Measurements from ENCODE around the gene AFF3.

Gene AFF3

GRCh38 chr2:100040906-100041305 lies 101.5 kb downstream of the AFF3 start:
- Histone ChIP-seq H3K27ac (ENCODE audit: low read depth, low read length) (no peak overlapping the region), H3K9me3 (ENCODE audit: control insufficient read depth in 5 of 5, low read length in 5 of 5) (no peaks in the 10 kb centered on the region), H3K4me1 (ENCODE audit: control insufficient read depth in 5 of 5, insufficient read depth in 5 of 5, low read length in 5 of 5) (peaks cover 0 to 13% (median 0%) of the 10 kb centered on the region in 5 donors), H3K27me3 (ENCODE audit: control insufficient read depth in 5 of 5, insufficient read depth in 4 of 5, low read length in 5 of 5) (no peaks in the 10 kb centered on the region), H3K9ac (ENCODE audit: low read length in 5 of 5) (no peak overlapping the region), H3K36me3 (ENCODE audit: control insufficient read depth in 5 of 5, insufficient read depth in 5 of 5, low read length in 5 of 5) (no peaks in the 10 kb centered on the region), H3K4me3 (ENCODE audit: low read depth in 1 of 5, low read length in 5 of 5) (no peak overlapping the region)

GRCh38 chr2:100039291-100039980 lies 103.0 kb downstream of the AFF3 start:
- no peak overlapping the region for H3K9ac ChIP-seq (ENCODE audit: low read length in 5 of 5)
- H3K4me1 ChIP-seq (ENCODE audit: control insufficient read depth in 5 of 5, insufficient read depth in 5 of 5, low read length in 5 of 5): peaks cover 0 to 13% (median 0%) of the 10 kb centered on the region in 5 donors
- H3K36me3 ChIP-seq (ENCODE audit: control insufficient read depth in 5 of 5, insufficient read depth in 5 of 5, low read length in 5 of 5): no peaks in the 10 kb centered on the region
- H3K9me3 ChIP-seq (ENCODE audit: control insufficient read depth in 5 of 5, low read length in 5 of 5): no peaks in the 10 kb centered on the region
- H3K27ac ChIP-seq (ENCODE audit: low read depth, low read length): no peak overlapping the region
- no peaks in the 10 kb centered on the region for H3K27me3 ChIP-seq (ENCODE audit: control insufficient read depth in 5 of 5, insufficient read depth in 4 of 5, low read length in 5 of 5)
- no peak overlapping the region for H3K4me3 ChIP-seq (ENCODE audit: low read depth in 1 of 5, low read length in 5 of 5)

GRCh38 chr2:100038011-100038410 lies 104.4 kb downstream of the AFF3 start:
- Histone ChIP-seq H3K4me1 (ENCODE audit: control insufficient read depth in 5 of 5, insufficient read depth in 5 of 5, low read length in 5 of 5) (peaks cover 0 to 10% (median 0%) of the 10 kb centered on the region in 5 donors), H3K36me3 (ENCODE audit: control insufficient read depth in 5 of 5, insufficient read depth in 5 of 5, low read length in 5 of 5) (no peaks in the 10 kb centered on the region), H3K27ac (ENCODE audit: low read depth, low read length) (no peak overlapping the region), H3K9ac (ENCODE audit: low read length in 5 of 5) (no peak overlapping the region), H3K27me3 (ENCODE audit: control insufficient read depth in 5 of 5, insufficient read depth in 4 of 5, low read length in 5 of 5) (no peaks in the 10 kb centered on the region), H3K9me3 (ENCODE audit: control insufficient read depth in 5 of 5, low read length in 5 of 5) (no peaks in the 10 kb centered on the region), H3K4me3 (ENCODE audit: low read depth in 1 of 5, low read length in 5 of 5) (no peak overlapping the region)

- no peak overlapping the region for H3K4me3 ChIP-seq (ENCODE audit: low read depth in 1 of 5, low read length in 5 of 5)
- H3K9ac ChIP-seq (ENCODE audit: low read length in 5 of 5): no peak overlapping the region
- H3K4me1 ChIP-seq (ENCODE audit: control insufficient read depth in 5 of 5, insufficient read depth in 5 of 5, low read length in 5 of 5): no peaks in the 10 kb centered on the region
- H3K27ac ChIP-seq (ENCODE audit: low read depth, low read length): no peak overlapping the region
- no peaks in the 10 kb centered on the region for H3K36me3 ChIP-seq (ENCODE audit: control insufficient read depth in 5 of 5, insufficient read depth in 5 of 5, low read length in 5 of 5)
- H3K9me3 ChIP-seq (ENCODE audit: control insufficient read depth in 5 of 5, low read length in 5 of 5): no peaks in the 10 kb centered on the region
- no peaks in the 10 kb centered on the region for H3K27me3 ChIP-seq (ENCODE audit: control insufficient read depth in 5 of 5, insufficient read depth in 4 of 5, low read length in 5 of 5)
Observed at GRCh38 chr2:100036793-100037192, 105.6 kb downstream of the AFF3 start.

GRCh38 chr2:100036026-100036425 lies 106.4 kb downstream of the AFF3 start:
- H3K36me3 ChIP-seq (ENCODE audit: control insufficient read depth in 5 of 5, insufficient read depth in 5 of 5, low read length in 5 of 5): no peaks in the 10 kb centered on the region
- no peaks in the 10 kb centered on the region for H3K27me3 ChIP-seq (ENCODE audit: control insufficient read depth in 5 of 5, insufficient read depth in 4 of 5, low read length in 5 of 5)
- no peak overlapping the region for H3K4me3 ChIP-seq (ENCODE audit: low read depth in 1 of 5, low read length in 5 of 5)
- no peaks in the 10 kb centered on the region for H3K4me1 ChIP-seq (ENCODE audit: control insufficient read depth in 5 of 5, insufficient read depth in 5 of 5, low read length in 5 of 5)
- H3K9ac ChIP-seq (ENCODE audit: low read length in 5 of 5): no peak overlapping the region
- H3K27ac ChIP-seq (ENCODE audit: low read depth, low read length): no peak overlapping the region
- no peaks in the 10 kb centered on the region for H3K9me3 ChIP-seq (ENCODE audit: control insufficient read depth in 5 of 5, low read length in 5 of 5)

GRCh38 chr2:100034431-100034830 lies 108.0 kb downstream of the AFF3 start:
- H3K36me3 ChIP-seq (ENCODE audit: control insufficient read depth in 5 of 5, insufficient read depth in 5 of 5, low read length in 5 of 5): no peaks in the 10 kb centered on the region
- H3K9me3 ChIP-seq (ENCODE audit: control insufficient read depth in 5 of 5, low read length in 5 of 5): no peaks in the 10 kb centered on the region
- no peak overlapping the region for H3K9ac ChIP-seq (ENCODE audit: low read length in 5 of 5)
- no peak overlapping the region for H3K4me3 ChIP-seq (ENCODE audit: low read depth in 1 of 5, low read length in 5 of 5)
- no peaks in the 10 kb centered on the region for H3K27me3 ChIP-seq (ENCODE audit: control insufficient read depth in 5 of 5, insufficient read depth in 4 of 5, low read length in 5 of 5)
- H3K4me1 ChIP-seq (ENCODE audit: control insufficient read depth in 5 of 5, insufficient read depth in 5 of 5, low read length in 5 of 5): no peaks in the 10 kb centered on the region
- H3K27ac ChIP-seq (ENCODE audit: low read depth, low read length): no peak overlapping the region

- H3K9ac ChIP-seq (ENCODE audit: low read length in 5 of 5): no peak overlapping the region
- no peaks in the 10 kb centered on the region for H3K4me1 ChIP-seq (ENCODE audit: control insufficient read depth in 5 of 5, insufficient read depth in 5 of 5, low read length in 5 of 5)
- no peaks in the 10 kb centered on the region for H3K9me3 ChIP-seq (ENCODE audit: control insufficient read depth in 5 of 5, low read length in 5 of 5)
- no peak overlapping the region for H3K27ac ChIP-seq (ENCODE audit: low read depth, low read length)
- H3K36me3 ChIP-seq (ENCODE audit: control insufficient read depth in 5 of 5, insufficient read depth in 5 of 5, low read length in 5 of 5): no peaks in the 10 kb centered on the region
- H3K27me3 ChIP-seq (ENCODE audit: control insufficient read depth in 5 of 5, insufficient read depth in 4 of 5, low read length in 5 of 5): no peaks in the 10 kb centered on the region
- no peak overlapping the region for H3K4me3 ChIP-seq (ENCODE audit: low read depth in 1 of 5, low read length in 5 of 5)
Observed at GRCh38 chr2:100033976-100034375, 108.4 kb downstream of the AFF3 start.

- Histone ChIP-seq H3K27me3 (ENCODE audit: control insufficient read depth in 5 of 5, insufficient read depth in 4 of 5, low read length in 5 of 5) (no peaks in the 10 kb centered on the region), H3K9me3 (ENCODE audit: control insufficient read depth in 5 of 5, low read length in 5 of 5) (no peaks in the 10 kb centered on the region), H3K9ac (ENCODE audit: low read length in 5 of 5) (no peak overlapping the region), H3K4me3 (ENCODE audit: low read depth in 1 of 5, low read length in 5 of 5) (no peak overlapping the region), H3K36me3 (ENCODE audit: control insufficient read depth in 5 of 5, insufficient read depth in 5 of 5, low read length in 5 of 5) (no peaks in the 10 kb centered on the region), H3K4me1 (ENCODE audit: control insufficient read depth in 5 of 5, insufficient read depth in 5 of 5, low read length in 5 of 5) (no peaks in the 10 kb centered on the region), H3K27ac (ENCODE audit: low read depth, low read length) (no peak overlapping the region)
Observed at GRCh38 chr2:100031604-100032003, 110.8 kb downstream of the AFF3 start.

GRCh38 chr2:100029460-100029859 lies 112.9 kb downstream of the AFF3 start:
- Histone ChIP-seq H3K27me3 (ENCODE audit: control insufficient read depth in 5 of 5, insufficient read depth in 4 of 5, low read length in 5 of 5) (no peaks in the 10 kb centered on the region), H3K27ac (ENCODE audit: low read depth, low read length) (no peak overlapping the region), H3K9me3 (ENCODE audit: control insufficient read depth in 5 of 5, low read length in 5 of 5) (no peaks in the 10 kb centered on the region), H3K4me1 (ENCODE audit: control insufficient read depth in 5 of 5, insufficient read depth in 5 of 5, low read length in 5 of 5) (no peaks in the 10 kb centered on the region), H3K4me3 (ENCODE audit: low read depth in 1 of 5, low read length in 5 of 5) (no peak overlapping the region), H3K36me3 (ENCODE audit: control insufficient read depth in 5 of 5, insufficient read depth in 5 of 5, low read length in 5 of 5) (no peaks in the 10 kb centered on the region), H3K9ac (ENCODE audit: low read length in 5 of 5) (no peak overlapping the region)

- no peaks in the 10 kb centered on the region for H3K36me3 ChIP-seq (ENCODE audit: control insufficient read depth in 5 of 5, insufficient read depth in 5 of 5, low read length in 5 of 5)
- H3K27ac ChIP-seq (ENCODE audit: low read depth, low read length): no peak overlapping the region
- peaks cover 0 to 8% (median 5%) of the 10 kb centered on the region in 5 donors for H3K4me1 ChIP-seq (ENCODE audit: control insufficient read depth in 5 of 5, insufficient read depth in 5 of 5, low read length in 5 of 5)
Observed at GRCh38 chr2:100021791-100022340, 120.5 kb downstream of the AFF3 start.

More at GRCh38 chr2:100021791-100022340, 120.5 kb downstream of the AFF3 start:
- Histone ChIP-seq H3K9ac (ENCODE audit: low read length in 5 of 5) (no peak overlapping the region), H3K27me3 (ENCODE audit: control insufficient read depth in 5 of 5, insufficient read depth in 4 of 5, low read length in 5 of 5) (no peaks in the 10 kb centered on the region), H3K9me3 (ENCODE audit: control insufficient read depth in 5 of 5, low read length in 5 of 5) (no peaks in the 10 kb centered on the region), H3K4me3 (ENCODE audit: low read depth in 1 of 5, low read length in 5 of 5) (no peak overlapping the region)

Measured in subcutaneous abdominal adipose tissue (tissue), 5 donors.